ENCODE data around the gene KLF16.

Gene KLF16

DNA sequence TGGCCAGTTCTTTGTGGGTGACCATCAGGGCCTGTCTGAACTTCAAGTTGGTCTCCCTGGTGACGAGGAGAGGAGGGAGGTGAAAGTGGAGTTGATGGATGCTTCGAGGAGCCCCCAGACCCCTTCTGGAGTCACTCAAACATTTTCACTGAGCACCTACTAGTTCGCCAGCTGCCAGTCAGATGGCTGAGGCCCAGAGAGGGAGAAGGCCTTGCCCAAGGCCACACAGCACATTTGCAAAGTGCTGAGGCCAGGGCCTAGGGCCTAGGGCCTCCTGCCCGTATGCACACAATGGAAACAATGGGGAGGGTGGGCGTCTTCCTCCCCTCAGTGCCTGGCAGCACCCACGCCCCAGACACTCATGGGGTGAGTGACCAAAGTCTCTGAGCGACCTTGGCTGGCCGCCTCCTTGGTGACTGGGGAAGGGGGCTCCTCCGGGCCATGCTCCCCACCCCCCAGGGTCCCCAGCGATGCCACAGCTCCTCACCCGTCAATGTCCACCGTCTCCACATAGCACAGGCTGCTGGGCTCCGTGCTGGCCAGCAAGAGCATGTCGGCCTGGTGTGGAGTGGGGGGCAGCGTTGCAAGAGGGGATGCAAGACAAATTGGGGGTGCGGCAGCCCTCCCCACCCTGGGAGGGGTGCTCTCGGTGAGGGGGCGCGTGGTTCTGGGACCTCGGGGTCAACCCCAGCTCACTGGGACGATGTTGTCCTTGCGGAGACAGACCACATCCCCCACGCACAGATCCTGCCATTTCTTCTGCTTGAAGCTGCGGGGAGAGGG is 57.8 kb downstream of the KLF16 start:
- DNase-seq, result no peak

DNA sequence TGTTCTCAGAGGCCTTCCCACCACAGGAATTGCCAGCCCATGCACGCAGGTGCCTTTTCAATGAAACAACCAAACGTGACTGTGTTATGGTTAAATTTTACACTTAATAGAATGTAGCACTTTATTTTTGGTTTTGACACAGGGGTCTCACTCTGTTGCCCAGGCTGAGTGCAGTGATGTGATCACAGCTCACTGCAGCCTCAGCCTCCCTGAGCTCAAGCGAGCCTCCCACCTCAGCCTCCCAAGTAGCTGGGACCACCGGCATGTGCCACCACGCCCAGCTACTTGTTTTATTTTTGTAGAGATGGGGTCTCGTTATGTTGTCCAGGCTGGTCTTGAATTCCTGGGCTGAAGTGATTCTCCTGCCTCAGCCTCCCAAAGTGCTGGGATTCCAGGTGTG is 58.5 kb downstream of the KLF16 start:
- DNase-seq, result no peak
